ENCODE data around the gene TLE5.
A peak's percentile ranks its signal among the peaks of the same experiment; 100 is the strongest.

TLE5 gene

GRCh38 chr19:3005345-3005744, 57.0 kb downstream of the TLE5 start (continued):
- no peak for TF ChIP-seq POU6F1 (CRISPR knock-in tag; IDR thresholded peaks at IDR 0.05; ENCODE audit: borderline replicate concordance, low read depth)
- no peak for TF ChIP-seq ZNF70 (CRISPR knock-in tag; IDR thresholded peaks at IDR 0.05)

- ATAC-seq, result no peak
- TF ChIP-seq CSRNP3 (CRISPR knock-in tag; IDR thresholded peaks at IDR 0.05) (no peak), ZFP3 (CRISPR knock-in tag; IDR thresholded peaks at IDR 0.05) (peak; percentile 96)
These were observed 57.8 kb downstream of the TLE5 start for GRCh38 chr19:3004522-3004921.

- no peak for ATAC-seq
- no peak for TF ChIP-seq PPARA (CRISPR knock-in tag; IDR thresholded peaks at IDR 0.05; ENCODE audit: borderline replicate concordance)
- no peak for TF ChIP-seq GLIS3 (CRISPR knock-in tag; IDR thresholded peaks at IDR 0.05)
- no peak for TF ChIP-seq ISL1 (CRISPR knock-in tag; IDR thresholded peaks at IDR 0.05)
- no peak for TF ChIP-seq ESRRG (CRISPR knock-in tag; IDR thresholded peaks at IDR 0.05)
- no peak for TF ChIP-seq ARNTL (CRISPR knock-in tag; IDR thresholded peaks at IDR 0.05; ENCODE audit: borderline replicate concordance, low read depth)
These were observed 59.2 kb downstream of the TLE5 start for GRCh38 chr19:3003046-3003445.

Measured in SK-N-SH treated with all-trans-retinoic acid at 6 μM for 48 hours (cell line).